Dendritic cell treated with granulocyte-macrophage colony-stimulating factor and Interleukin-4, amounts not matched to agents 40 ng/mL and 50 ng/mL, for 4 days (primary cell): ENCODE data around the gene SYNE4.
"Not testable (repeated sequence)": the region's sequence is repeated elsewhere in the genome, so short reads cannot be mapped to it uniquely, and the experiment has no call there.

Experiments used
- H3K27ac Mint-ChIP-seq: one replicate; pipeline ENCODE4 v1.8.0; 2022; ENCODE audit warnings: mild to moderate bottlenecking, mixed read lengths
- H3K27me3 Mint-ChIP-seq: one replicate; pipeline ENCODE4 v1.8.0; 2022; ENCODE audit warnings: mild to moderate bottlenecking, mixed read lengths
- H3K36me3 Mint-ChIP-seq: one replicate; pipeline ENCODE4 v1.8.0; 2022; ENCODE audit warnings: low read depth, mixed read lengths
- H3K4me1 Mint-ChIP-seq: one replicate; pipeline ENCODE4 v1.8.0; 2022; ENCODE audit warnings: low read depth, mixed read lengths
- H3K4me3 Mint-ChIP-seq: one replicate; pipeline ENCODE4 v1.8.0; 2022; ENCODE audit warnings: mild to moderate bottlenecking, moderate library complexity, mixed read lengths
- H3K9me3 Mint-ChIP-seq: one replicate; pipeline ENCODE4 v1.8.0; 2022; ENCODE audit warnings: mixed read lengths
- intact Hi-C: fragments of 100-400 bp; cut with micrococcal nuclease; formaldehyde crosslinking; loops from one replicate; pipeline ENCODE4 v1.15.0; 2022

SYNE4 gene, protein sequence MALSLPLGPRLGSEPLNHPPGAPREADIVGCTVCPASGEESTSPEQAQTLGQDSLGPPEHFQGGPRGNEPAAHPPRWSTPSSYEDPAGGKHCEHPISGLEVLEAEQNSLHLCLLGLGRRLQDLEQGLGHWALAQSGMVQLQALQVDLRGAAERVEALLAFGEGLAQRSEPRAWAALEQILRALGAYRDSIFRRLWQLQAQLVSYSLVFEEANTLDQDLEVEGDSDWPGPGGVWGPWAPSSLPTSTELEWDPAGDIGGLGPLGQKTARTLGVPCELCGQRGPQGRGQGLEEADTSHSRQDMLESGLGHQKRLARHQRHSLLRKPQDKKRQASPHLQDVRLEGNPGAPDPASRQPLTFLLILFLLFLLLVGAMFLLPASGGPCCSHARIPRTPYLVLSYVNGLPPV

DNA sequence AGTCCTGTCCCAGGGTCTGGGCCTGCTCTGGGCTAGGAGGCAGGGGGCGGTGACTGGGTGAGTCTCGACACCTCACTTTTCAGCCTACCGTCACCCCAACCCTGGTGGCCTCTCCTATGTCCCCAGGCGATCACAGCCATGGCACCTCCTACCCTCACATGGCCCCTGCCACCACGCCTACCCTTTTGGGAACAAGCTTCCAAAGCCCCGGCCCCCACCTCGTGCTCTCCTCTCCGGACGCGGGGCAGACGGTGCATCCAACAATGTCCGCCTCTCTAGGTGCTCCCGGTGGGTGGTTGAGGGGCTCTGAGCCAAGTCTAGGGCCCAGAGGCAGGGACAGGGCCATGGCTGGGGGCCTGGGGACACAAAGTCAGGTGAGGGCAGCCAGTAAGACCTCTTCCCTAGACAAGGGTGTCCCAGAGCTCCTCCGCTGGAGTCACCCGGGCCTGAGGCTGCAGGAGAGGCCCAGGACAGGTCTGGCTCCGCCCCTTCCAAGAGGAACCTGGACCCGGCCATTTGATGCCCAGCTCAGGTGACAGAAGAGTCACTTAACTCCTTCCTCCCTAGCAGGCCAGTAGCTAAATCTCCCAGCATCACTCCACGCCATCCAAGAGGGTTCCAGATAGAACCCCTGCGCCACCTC is at the start of gene SYNE4:
SYNE4 (minus strand) TSS at position 478 of the 643 bp plus-strand sequence; CDS start at position 346, 132 bp downstream.
- Mint-ChIP-seq H3K36me3 (peaks cover 23% of the 10 kb centered on the region), H3K27ac (peak within 1 kb of the TSS; percentile 18)

DNA sequence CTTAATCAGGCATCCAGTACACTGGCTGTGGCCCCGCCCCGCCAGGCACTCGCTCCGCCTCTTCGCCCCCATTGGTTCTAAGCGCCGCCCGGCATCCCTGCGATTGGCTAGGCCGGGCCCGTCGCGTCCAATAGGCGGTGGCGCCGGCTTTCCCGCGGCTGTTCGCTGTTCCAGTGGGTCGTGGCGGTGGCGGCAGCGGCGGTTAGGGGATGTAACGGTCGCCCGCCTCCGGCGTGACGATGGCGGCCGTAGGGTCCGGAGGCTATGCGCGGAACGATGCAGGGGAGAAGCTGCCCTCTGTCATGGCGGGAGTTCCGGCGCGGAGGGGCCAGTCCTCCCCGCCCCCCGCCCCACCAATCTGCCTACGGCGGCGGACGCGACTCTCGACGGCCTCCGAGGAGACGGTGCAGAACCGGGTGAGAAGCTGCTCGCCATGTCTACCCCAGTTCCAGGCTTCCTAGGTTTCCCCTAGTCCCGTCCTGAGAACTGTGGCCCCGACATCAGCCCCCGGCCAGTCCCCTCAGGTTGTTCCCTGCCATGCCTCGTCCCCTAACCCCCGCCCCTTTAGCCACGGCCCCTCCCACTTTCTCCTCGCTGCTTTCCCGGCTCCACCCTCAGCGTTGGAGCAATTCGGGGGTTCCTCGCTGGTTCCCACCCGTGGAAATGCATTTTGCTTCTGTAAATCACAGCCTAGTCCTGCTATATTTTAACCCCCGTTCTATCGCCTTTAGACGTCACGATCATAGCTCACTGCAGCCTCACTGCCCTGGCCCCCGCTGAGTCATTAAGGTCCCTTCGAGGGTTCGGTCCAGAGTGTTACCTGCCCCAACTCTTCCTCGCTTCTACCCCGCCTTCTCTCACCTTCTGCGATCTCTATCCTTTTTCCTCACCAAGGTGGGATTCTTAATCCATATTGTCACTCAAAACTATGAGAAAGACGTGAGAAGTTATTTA is 46.4 kb upstream of the SYNE4 start, which contains the start of gene WDR62:
WDR62 (plus strand) TSS at position 165 of the 954 bp plus-strand sequence; CDS start at position 240, 75 bp downstream.
- Mint-ChIP-seq H3K27me3 (no peaks in the 10 kb centered on the region), H3K36me3 (peaks cover 21% of the 10 kb centered on the region), H3K9me3 (no peaks in the 10 kb centered on the region), H3K4me1 (peaks cover 43% of the 10 kb centered on the region), H3K4me3 (peak within 1 kb of the TSS; percentile 97), H3K27ac (peak within 1 kb of the TSS; percentile 89)
- intact Hi-C loops, result loop anchor here (1.0 to 5.0 kb wide), 4 partner anchors 40 to 308 kb away; partner anchors contain the start of genes ALKBH6, LIN37, PSENEN and SDHAF1

More for the DNA sequence above, at the start of gene SYNE4:
- no peaks in the 10 kb centered on the region for H3K9me3 Mint-ChIP-seq
- peaks cover 19% of the 10 kb centered on the region for H3K27me3 Mint-ChIP-seq
- intact Hi-C loops, result no loop called here
- peak within 1 kb of the TSS; percentile 56 for H3K4me3 Mint-ChIP-seq
- peaks cover 27% of the 10 kb centered on the region for H3K4me1 Mint-ChIP-seq

DNA sequence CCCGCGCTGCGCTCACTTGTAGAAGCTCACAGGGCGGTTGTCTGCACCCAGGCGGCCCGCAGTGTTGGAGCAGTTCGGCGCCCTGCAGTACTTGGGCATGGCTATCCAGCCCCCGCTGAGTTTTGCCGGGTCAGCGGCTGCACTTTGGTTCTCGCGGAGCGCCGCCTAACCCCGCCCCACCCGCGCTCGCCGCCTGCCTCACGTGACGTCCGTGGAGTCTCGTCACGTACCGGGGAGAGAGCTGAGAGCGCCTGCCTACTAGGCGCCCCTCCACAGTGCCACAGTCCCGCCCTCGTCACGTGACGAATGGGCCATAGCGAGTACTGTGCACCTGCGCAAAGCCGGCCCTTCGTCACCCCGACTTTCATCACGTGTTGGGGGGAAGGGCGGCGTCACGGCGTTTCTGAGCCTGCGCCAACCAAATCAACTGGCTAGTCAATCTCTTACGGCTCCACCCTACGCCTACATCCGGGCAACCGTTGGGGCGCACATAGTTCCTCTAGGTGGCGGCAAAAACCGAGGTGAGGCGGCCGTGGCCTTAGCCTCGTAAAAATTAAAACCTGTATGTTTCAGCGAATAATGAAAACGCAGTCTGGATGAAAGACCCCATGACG is 45.6 kb upstream of the SYNE4 start, which contains the start of gene THAP8:
THAP8 (minus strand) TSS at position 167 of the 614 bp plus-strand sequence; CDS start at position 99, 68 bp downstream.
- Mint-ChIP-seq H3K27me3 (no peaks in the 10 kb centered on the region), H3K36me3 (peaks cover 21% of the 10 kb centered on the region), H3K4me1 (peaks cover 43% of the 10 kb centered on the region), H3K9me3 (no peaks in the 10 kb centered on the region), H3K27ac (peak within 1 kb of the TSS; percentile 89), H3K4me3 (peak within 1 kb of the TSS; percentile 97)
- intact Hi-C loops, result loop anchor here (1.0 to 5.0 kb wide), 4 partner anchors 39 to 307 kb away; partner anchors contain the start of genes ALKBH6, LIN37, PSENEN and SDHAF1

DNA sequence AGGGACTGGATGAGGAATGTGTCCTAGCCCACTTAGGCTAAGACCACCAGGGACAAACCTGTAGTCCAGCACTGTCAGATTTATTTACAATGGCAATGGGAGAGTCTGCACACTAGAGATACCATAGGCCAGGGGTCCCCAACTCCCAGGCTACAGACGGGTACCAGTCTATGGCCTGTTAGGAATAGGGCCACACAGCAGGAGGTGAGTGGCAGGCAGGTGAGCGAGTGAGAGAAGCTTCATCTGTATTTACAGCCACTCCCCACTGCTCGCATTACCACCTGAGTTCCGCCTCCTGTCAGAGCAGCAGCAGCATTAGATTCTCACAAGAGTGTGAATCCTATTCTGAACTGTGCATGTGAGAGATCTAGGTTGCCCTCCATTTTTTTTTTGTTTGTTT is 43.0 kb upstream of the SYNE4 start:
- Mint-ChIP-seq H3K27me3 (no peaks in the 10 kb centered on the region), H3K9me3 (no peaks in the 10 kb centered on the region), H3K4me3 (no peak overlapping the region), H3K36me3 (peaks cover 21% of the 10 kb centered on the region), H3K27ac (no peak overlapping the region), H3K4me1 (peaks cover 37% of the 10 kb centered on the region)
- intact Hi-C loops, result loop anchor here (5.0 kb wide), 2 partner anchors 54 to 304 kb away; partner anchors contain the start of genes LIN37, PSENEN, SDHAF1 and U2AF1L4

DNA sequence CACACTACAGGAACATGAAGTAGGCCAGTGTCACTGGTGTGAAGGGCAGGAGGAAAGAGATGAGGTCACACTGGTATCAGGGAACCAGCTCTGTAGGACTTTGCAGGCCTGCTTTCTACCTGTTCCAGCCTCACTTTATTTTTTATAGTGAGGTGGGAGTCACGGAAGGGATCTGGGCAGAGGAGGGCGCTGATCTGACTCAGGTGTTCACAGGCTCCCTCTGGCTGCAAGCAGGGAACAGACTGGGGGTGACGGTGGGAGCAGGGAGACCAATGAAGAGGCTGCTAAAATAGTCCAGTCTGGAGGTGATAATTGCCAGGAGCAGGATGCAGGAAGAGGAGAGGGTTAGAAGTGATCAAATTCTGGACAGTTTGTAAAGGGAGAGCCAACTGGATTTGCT is 42.6 kb upstream of the SYNE4 start:
- H3K4me3 Mint-ChIP-seq, result no peak overlapping the region
- H3K36me3 Mint-ChIP-seq, result peaks cover 21% of the 10 kb centered on the region
- peaks cover 33% of the 10 kb centered on the region for H3K4me1 Mint-ChIP-seq
- no peaks in the 10 kb centered on the region for H3K9me3 Mint-ChIP-seq
- no peaks in the 10 kb centered on the region for H3K27me3 Mint-ChIP-seq
- no peak overlapping the region for H3K27ac Mint-ChIP-seq
- intact Hi-C loops, result loop anchor here (5.0 kb wide), 2 partner anchors 54 to 304 kb away; partner anchors contain the start of genes LIN37, PSENEN, SDHAF1 and U2AF1L4

DNA sequence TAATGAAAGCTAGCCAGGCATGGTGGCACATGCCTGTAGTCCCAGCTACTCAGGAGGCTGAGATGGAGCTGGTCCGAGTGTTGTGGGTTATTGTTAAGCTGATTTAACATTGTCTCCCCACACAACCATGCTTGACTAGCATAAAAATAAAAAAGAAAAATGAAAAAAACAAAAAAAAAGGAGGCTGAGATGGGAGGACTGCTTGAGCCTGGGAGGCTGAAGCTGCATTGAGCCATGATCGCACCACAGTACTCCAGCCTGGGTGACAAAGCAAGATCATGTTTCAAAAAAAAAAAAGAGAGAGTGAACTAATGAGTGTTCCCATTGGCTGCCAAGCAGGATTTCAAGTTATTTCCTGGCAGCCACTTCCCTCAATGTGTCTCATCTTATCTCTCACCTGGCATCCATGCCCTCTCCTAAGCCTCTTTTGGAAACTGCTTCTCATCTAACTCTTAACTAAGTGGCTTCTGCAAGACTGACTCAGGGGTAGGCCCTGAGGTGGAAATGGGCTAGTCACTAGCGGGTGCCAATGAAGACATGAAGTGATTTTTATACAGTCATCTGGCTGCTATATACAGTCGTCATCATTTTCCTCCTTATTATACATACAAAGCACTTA is 40.6 kb upstream of the SYNE4 start:
- peaks cover 26% of the 10 kb centered on the region for H3K36me3 Mint-ChIP-seq
- H3K4me1 Mint-ChIP-seq, result peaks cover 23% of the 10 kb centered on the region
- no peak overlapping the region for H3K27ac Mint-ChIP-seq
- no peaks in the 10 kb centered on the region for H3K9me3 Mint-ChIP-seq
- H3K27me3 Mint-ChIP-seq, result no peaks in the 10 kb centered on the region
- intact Hi-C loops, result no loop called here
- H3K4me3 Mint-ChIP-seq, result no peak overlapping the region

DNA sequence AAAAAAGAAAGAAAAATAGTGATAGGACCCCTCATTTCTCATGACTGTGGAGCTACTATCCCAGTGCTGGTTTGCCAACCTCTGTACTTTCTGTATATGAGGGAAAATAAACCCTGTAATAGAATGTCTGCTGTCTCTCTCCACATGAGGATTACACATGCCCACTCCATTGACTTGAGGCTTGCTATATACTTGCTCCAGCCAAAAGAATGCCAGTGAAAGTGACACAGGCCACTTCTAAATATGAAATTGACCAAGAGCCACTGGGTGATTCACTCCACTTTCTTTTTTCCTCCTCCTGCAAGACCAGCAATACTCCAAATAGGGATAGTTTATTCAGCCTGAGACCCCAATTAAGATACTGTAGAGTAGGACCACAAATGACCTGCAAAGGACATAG is 39.2 kb upstream of the SYNE4 start:
- H3K36me3 Mint-ChIP-seq, result peaks cover 18% of the 10 kb centered on the region
- intact Hi-C loops, result no loop called here
- no peak overlapping the region for H3K27ac Mint-ChIP-seq
- H3K9me3 Mint-ChIP-seq, result no peaks in the 10 kb centered on the region
- no peaks in the 10 kb centered on the region for H3K27me3 Mint-ChIP-seq
- peaks cover 14% of the 10 kb centered on the region for H3K4me1 Mint-ChIP-seq
- H3K4me3 Mint-ChIP-seq, result no peak overlapping the region

DNA sequence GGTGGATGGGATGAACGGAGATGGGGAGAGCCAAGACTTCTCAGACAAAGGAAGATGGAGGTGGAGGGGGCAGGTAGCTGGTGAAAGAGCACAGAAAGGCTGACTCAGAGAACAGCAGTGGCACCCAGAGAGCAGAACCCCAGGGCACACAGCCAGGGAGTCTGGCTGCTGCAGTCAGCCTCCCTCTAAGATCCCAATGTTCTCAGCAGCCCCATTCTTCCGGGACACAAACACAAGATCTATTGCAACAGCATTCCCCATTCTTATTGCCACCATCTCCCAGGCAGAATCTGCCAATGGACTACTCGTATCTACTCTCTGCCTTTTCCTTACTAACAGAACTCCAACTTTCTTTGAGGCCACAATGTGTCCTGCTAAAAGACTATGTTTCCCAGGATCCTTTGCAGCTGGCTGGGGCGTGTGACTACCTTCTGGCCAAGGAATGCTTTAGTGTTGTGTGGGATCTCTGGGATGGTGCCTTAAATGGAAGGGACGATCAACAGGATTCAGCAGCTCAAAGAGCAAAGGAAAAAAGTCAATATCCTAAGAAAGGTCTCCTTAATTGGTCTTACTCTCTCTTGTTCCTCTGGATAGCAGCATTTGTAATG is 37.9 kb upstream of the SYNE4 start:
- H3K27ac Mint-ChIP-seq, result no peak overlapping the region
- no peaks in the 10 kb centered on the region for H3K9me3 Mint-ChIP-seq
- peaks cover 18% of the 10 kb centered on the region for H3K36me3 Mint-ChIP-seq
- peaks cover 21% of the 10 kb centered on the region for H3K4me1 Mint-ChIP-seq
- H3K27me3 Mint-ChIP-seq, result no peaks in the 10 kb centered on the region
- intact Hi-C loops, result no loop called here
- no peak overlapping the region for H3K4me3 Mint-ChIP-seq

DNA sequence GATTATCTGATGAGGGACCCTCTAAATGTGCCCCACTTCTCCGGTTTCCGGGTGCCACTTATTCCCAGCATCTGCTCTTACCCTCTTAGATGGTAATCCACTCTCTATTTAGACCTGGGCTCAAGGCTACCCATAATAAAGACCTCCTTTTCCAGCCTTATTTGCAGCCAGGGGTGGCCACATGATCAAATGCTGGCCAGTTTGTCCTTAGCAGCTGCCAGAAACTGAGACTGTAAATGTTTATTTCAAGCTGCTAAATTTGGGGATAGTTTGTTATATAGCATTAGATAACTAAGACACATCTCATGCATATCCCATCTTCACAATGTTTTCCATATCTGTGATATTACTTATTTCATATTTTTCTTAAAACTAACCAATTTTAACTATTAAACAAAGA is 35.3 kb upstream of the SYNE4 start:
- intact Hi-C loops, result no loop called here
- H3K36me3 Mint-ChIP-seq, result peaks cover 28% of the 10 kb centered on the region
- H3K9me3 Mint-ChIP-seq, result no peaks in the 10 kb centered on the region
- H3K27ac Mint-ChIP-seq, result no peak overlapping the region
- peaks cover 13% of the 10 kb centered on the region for H3K4me1 Mint-ChIP-seq
- no peak overlapping the region for H3K4me3 Mint-ChIP-seq
- H3K27me3 Mint-ChIP-seq, result no peaks in the 10 kb centered on the region

DNA sequence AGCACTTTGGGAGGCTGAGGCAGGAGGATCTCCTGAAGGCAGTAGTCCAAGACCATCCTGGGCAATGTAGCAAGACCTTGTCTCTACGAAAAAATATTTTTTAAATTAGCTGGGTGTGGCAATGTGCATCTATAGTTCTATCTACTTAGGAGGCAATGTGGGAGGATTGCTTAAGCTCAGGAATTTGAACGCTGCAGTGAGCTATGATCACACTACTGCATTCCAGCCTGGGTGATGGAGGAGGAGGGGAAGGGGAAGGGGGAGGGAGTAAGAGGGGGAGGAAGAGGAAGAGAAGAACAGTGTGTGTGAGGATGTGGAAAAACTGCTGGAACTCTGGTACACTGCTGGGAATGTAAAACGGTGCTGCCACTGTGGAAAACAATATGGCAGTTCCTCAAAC is 33.2 kb upstream of the SYNE4 start:
- Mint-ChIP-seq H3K9me3 (no peaks in the 10 kb centered on the region), H3K4me1 (peaks cover 18% of the 10 kb centered on the region), H3K27me3 (no peaks in the 10 kb centered on the region), H3K27ac (no peak overlapping the region), H3K36me3 (peaks cover 45% of the 10 kb centered on the region), H3K4me3 (no peak overlapping the region)
- intact Hi-C loops, result no loop called here

DNA sequence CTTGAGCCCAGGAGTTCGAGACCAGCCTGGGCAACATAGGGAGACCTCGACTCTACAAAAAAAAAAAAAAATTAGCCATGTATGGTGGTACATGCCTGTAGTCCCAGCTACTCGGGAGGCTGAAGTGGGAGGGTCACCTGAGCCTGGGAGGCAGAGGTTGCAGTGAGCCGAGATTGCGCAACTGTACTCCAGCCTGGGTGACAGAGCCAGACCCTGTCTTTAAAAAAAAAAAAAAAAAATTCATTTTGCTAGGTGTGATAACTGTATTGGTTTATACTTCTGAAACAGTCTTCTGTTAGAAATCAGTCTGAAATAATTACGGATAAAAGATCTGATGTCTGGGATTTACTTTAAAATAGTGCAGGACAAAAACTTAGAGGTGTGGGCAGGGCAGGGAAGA is 32.5 kb upstream of the SYNE4 start:
- H3K9me3 Mint-ChIP-seq, H3K27me3 Mint-ChIP-seq, H3K27ac Mint-ChIP-seq, intact Hi-C loops, H3K4me3 Mint-ChIP-seq: not testable (repeated sequence)
- Mint-ChIP-seq H3K4me1 (peaks cover 21% of the 10 kb centered on the region), H3K36me3 (peaks cover 47% of the 10 kb centered on the region)

DNA sequence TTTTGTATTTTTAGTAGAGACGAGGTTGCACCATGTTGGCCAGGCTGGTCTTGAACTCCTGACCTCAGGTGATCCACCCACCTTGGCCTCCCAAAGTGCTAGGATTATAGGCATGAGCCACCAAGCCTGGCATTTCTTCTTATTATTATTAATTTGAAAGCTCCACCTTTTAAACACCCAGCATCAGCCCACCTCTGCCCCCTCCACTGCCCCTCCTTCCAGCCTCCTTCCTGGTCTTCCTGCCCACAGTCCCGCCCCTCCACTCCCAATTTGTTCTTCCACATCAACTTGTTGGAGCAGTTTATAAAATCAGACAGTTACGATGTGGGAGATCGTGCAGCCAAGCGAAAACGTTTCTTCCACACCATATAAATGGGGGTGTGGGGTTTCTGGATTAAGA is 31.9 kb upstream of the SYNE4 start:
- H3K4me1 Mint-ChIP-seq, result peaks cover 26% of the 10 kb centered on the region
- H3K27ac Mint-ChIP-seq, result no peak overlapping the region
- intact Hi-C loops, result no loop called here
- H3K4me3 Mint-ChIP-seq, result no peak overlapping the region
- H3K9me3 Mint-ChIP-seq, result no peaks in the 10 kb centered on the region
- peaks cover 50% of the 10 kb centered on the region for H3K36me3 Mint-ChIP-seq
- H3K27me3 Mint-ChIP-seq, result no peaks in the 10 kb centered on the region
